SK-N-SH (cell line): ENCODE data around the gene MAP7.

Source experiments
- RFX5 ChIP-seq: IDR thresholded peaks from 2 replicates; pipeline ENCODE4 v1.6.1; 2012; ENCODE audit warnings: mild to moderate bottlenecking, improper control_type of control experiment, low read length
- TF ChIP-seq, protein P1 (sequence below): fragments of 150-350 bp; IDR thresholded peaks from 2 replicates; pipeline ENCODE4 v1.6.1; 2016; ENCODE audit warnings: mild to moderate bottlenecking, low read depth, low read length

DNA sequence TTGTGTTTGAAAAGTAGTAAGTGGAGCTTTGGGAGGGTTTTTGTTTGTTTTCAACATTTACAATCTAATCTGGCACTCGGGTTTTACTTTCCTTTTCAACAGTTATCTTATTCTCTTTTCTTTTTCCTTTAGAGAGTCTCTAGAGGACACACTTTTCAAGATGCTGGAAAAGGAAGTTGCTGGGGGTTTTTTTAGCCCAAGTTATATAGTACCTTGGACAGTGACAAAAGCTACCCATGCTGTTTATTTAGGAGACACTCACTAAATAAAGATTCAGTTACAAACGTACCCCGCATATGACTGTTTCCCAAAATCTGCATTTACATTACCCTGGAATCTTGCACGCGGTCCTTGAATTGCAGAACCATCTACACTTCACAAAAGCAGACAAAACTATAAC, 78.8 kb downstream of the MAP7 start:
- TF ChIP-seq, protein P1, sequence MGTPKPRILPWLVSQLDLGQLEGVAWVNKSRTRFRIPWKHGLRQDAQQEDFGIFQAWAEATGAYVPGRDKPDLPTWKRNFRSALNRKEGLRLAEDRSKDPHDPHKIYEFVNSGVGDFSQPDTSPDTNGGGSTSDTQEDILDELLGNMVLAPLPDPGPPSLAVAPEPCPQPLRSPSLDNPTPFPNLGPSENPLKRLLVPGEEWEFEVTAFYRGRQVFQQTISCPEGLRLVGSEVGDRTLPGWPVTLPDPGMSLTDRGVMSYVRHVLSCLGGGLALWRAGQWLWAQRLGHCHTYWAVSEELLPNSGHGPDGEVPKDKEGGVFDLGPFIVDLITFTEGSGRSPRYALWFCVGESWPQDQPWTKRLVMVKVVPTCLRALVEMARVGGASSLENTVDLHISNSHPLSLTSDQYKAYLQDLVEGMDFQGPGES = no peak
- TF ChIP-seq RFX5 = no peak
